ENCODE measurements around the gene NAV3.
"Not testable (repeated sequence)": the region's sequence is repeated elsewhere in the genome, so short reads cannot be mapped to it uniquely, and the experiment has no call there.

The NAV3 gene

GRCh38 chr12:78220811-78221210 lies 390.1 kb downstream of the NAV3 start:
- no peaks in the 10 kb centered on the region for H3K36me3 ChIP-seq (ENCODE audit: insufficient read depth, low read length)
- H3K4me1 ChIP-seq (ENCODE audit: insufficient read depth, low read length) = no peaks in the 10 kb centered on the region
- no peaks in the 10 kb centered on the region for H3K9me3 ChIP-seq (ENCODE audit: low read length)
- H3K27me3 ChIP-seq (ENCODE audit: insufficient read depth, low read length) = no peaks in the 10 kb centered on the region
- no peak overlapping the region for H2AFZ ChIP-seq (ENCODE audit: low read depth, low read length)
- H3K4me3 ChIP-seq (ENCODE audit: low read length) = no peak overlapping the region

- Histone ChIP-seq H3K9me3 (ENCODE audit: low read length) (no peaks in the 10 kb centered on the region), H3K36me3 (ENCODE audit: insufficient read depth, low read length) (no peaks in the 10 kb centered on the region), H3K27me3 (ENCODE audit: insufficient read depth, low read length) (no peaks in the 10 kb centered on the region), H3K4me1 (ENCODE audit: insufficient read depth, low read length) (no peaks in the 10 kb centered on the region), H3K4me3 (ENCODE audit: low read length) (no peak overlapping the region), H2AFZ (ENCODE audit: low read depth, low read length) (no peak overlapping the region)
Observed at GRCh38 chr12:78224154-78224553, 393.5 kb downstream of the NAV3 start.

DNA sequence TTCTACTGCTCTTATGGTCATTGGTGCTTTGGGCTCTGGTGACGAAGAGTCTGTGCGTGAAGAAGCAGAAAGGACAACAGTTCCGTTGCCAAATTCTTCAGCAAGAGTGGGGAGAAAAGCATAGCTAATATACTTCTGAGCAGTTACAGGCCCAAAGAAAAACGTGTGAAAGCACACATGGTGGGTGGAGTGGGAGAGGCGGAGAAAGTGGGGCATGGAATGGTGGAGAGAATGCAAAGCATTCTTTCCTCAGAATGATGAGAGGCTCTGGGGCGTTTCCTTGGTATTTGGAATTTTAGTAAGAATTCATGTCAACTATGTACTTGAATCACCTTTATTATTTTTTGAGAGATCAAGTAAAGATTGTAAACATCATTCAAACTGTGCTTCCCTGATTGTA lies 396.1 kb downstream of the NAV3 start:
- Histone ChIP-seq H3K27me3 (ENCODE audit: insufficient read depth, low read length) (no peaks in the 10 kb centered on the region), H3K4me1 (ENCODE audit: insufficient read depth, low read length) (no peaks in the 10 kb centered on the region), H3K9me3 (ENCODE audit: low read length) (no peaks in the 10 kb centered on the region), H2AFZ (ENCODE audit: low read depth, low read length) (no peak overlapping the region), H3K36me3 (ENCODE audit: insufficient read depth, low read length) (no peaks in the 10 kb centered on the region), H3K4me3 (ENCODE audit: low read length) (no peak overlapping the region)

DNA sequence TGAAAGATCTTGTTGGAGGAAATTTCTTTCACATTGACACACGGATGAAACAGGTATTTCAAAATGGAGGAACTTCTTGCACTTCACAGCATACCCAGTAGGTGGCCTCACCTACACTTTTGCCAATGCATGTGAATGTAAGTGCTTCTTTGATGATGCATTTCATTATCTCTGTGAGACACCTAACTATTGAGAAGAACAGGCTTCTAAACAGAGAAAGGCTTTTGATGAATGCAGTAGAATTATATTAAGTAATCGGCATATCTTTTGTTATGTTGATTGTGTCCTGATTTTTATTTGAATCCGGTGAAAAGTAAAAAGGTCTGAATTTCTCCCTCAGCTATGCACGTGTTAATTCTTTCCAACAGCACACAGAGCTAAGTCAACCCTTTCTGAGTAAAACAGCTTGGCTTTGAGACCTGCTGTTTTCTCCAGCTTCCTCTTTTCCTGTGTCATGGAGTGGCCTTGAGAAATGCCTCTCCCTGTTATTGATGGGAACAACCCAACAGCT lies 399.0 kb downstream of the NAV3 start:
- H3K4me3 ChIP-seq (ENCODE audit: low read length) = no peak overlapping the region
- peak overlapping the region; percentile 47 for H2AFZ ChIP-seq (ENCODE audit: low read depth, low read length)
- no peaks in the 10 kb centered on the region for H3K36me3 ChIP-seq (ENCODE audit: insufficient read depth, low read length)
- no peaks in the 10 kb centered on the region for H3K27me3 ChIP-seq (ENCODE audit: insufficient read depth, low read length)
- no peaks in the 10 kb centered on the region for H3K4me1 ChIP-seq (ENCODE audit: insufficient read depth, low read length)
- no peaks in the 10 kb centered on the region for H3K9me3 ChIP-seq (ENCODE audit: low read length)

DNA sequence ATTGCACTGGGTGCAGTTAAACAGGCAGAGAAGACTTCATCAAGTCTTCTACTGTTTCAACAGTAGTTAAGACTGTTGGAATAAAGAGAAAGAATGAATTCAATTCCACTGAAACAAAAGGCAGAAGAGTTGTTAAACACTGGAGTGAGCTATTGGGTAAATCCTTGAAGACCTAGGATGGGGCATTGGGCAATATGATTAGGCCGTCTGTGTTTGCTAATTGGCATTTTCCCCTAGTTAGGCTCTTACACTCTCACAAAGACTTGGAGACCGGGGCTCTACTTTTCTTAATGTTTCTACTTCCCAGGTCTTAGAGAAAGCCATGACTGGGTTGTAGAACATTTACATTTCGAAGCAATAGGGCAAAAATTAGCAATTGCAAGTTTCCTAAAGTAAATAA lies 402.1 kb downstream of the NAV3 start:
- no peaks in the 10 kb centered on the region for H3K4me1 ChIP-seq (ENCODE audit: insufficient read depth, low read length)
- no peak overlapping the region for H2AFZ ChIP-seq (ENCODE audit: low read depth, low read length)
- no peaks in the 10 kb centered on the region for H3K36me3 ChIP-seq (ENCODE audit: insufficient read depth, low read length)
- H3K9me3 ChIP-seq (ENCODE audit: low read length) = no peaks in the 10 kb centered on the region
- H3K27me3 ChIP-seq (ENCODE audit: insufficient read depth, low read length) = no peaks in the 10 kb centered on the region
- H3K4me3 ChIP-seq (ENCODE audit: low read length) = no peak overlapping the region

GRCh38 chr12:78236264-78236663 lies 405.6 kb downstream of the NAV3 start:
- Histone ChIP-seq H3K36me3 (ENCODE audit: insufficient read depth, low read length) (no peaks in the 10 kb centered on the region), H3K4me3 (ENCODE audit: low read length) (no peak overlapping the region), H3K4me1 (ENCODE audit: insufficient read depth, low read length) (peaks cover 4% of the 10 kb centered on the region), H2AFZ (ENCODE audit: low read depth, low read length) (no peak overlapping the region), H3K27me3 (ENCODE audit: insufficient read depth, low read length) (no peaks in the 10 kb centered on the region), H3K9me3 (ENCODE audit: low read length) (no peaks in the 10 kb centered on the region)

DNA sequence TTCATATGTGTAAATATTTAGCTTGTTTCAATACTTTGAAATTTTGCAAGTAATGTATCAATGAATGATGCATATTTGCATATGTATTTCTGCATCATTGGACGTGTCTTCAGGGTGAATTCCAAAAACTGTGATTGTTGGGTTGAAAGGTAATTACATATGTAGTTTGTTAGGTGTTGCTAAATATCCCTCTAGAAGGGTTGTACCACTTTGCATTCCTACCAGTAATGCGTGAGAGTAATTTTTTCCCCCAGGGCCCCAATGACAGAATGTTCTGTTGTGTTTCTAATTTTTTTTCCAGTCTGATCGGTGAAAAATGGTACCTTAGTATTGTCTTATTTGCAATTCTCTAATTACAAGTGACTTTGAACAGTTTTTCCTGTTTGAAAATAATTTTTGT lies 408.9 kb downstream of the NAV3 start:
- no peaks in the 10 kb centered on the region for H3K9me3 ChIP-seq (ENCODE audit: low read length)
- no peak overlapping the region for H2AFZ ChIP-seq (ENCODE audit: low read depth, low read length)
- H3K4me3 ChIP-seq (ENCODE audit: low read length) = no peak overlapping the region
- H3K4me1 ChIP-seq (ENCODE audit: insufficient read depth, low read length) = peaks cover 4% of the 10 kb centered on the region
- H3K27me3 ChIP-seq (ENCODE audit: insufficient read depth, low read length) = no peaks in the 10 kb centered on the region
- H3K36me3 ChIP-seq (ENCODE audit: insufficient read depth, low read length) = no peaks in the 10 kb centered on the region

DNA sequence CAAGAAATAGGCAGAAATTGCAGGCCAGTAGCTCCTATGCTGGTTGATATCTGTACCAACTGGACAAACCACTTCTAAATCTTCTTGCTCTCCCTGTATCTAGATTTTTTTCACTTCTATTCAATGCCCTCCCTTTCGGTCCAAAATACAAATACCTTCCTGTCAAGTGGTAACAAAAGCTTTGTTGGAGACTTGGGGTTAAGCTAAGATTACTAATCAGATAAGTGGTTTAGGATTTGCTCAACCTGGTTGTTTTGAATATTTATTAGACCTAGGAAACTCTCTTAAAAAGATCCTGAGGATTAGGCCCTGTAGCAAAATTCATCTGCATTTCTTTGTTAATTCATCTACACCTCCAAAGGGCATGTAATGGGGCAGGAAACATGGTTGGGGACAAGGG lies 410.1 kb downstream of the NAV3 start:
- Histone ChIP-seq H3K36me3 (ENCODE audit: insufficient read depth, low read length) (no peaks in the 10 kb centered on the region), H3K9me3 (ENCODE audit: low read length) (no peaks in the 10 kb centered on the region), H3K4me1 (ENCODE audit: insufficient read depth, low read length) (peaks cover 7% of the 10 kb centered on the region), H2AFZ (ENCODE audit: low read depth, low read length) (peak overlapping the region; percentile 58), H3K27me3 (ENCODE audit: insufficient read depth, low read length) (no peaks in the 10 kb centered on the region), H3K4me3 (ENCODE audit: low read length) (no peak overlapping the region)

DNA sequence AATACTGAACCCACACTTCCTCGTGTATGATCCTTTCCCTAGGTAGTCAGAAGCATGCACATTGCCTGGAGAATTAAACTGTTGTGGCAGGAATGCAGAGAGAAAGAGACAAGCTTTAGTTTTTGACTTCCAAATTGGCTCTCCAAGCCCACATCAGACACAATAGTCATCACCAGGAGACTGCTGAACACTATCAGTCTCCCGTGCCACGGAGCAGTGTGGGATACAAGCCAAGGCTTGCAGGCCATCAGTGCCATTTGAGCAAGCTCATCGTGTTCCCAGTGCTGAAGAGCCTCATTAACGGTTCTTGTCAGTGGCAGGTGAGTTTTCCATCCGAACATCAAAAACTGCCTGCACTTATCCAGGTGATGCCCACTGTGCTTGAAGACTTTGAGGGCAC lies 410.8 kb downstream of the NAV3 start:
- H3K4me3 ChIP-seq (ENCODE audit: low read length) = no peak overlapping the region
- H3K4me1 ChIP-seq (ENCODE audit: insufficient read depth, low read length) = peaks cover 7% of the 10 kb centered on the region
- H3K9me3 ChIP-seq (ENCODE audit: low read length) = no peaks in the 10 kb centered on the region
- H3K27me3 ChIP-seq (ENCODE audit: insufficient read depth, low read length) = no peaks in the 10 kb centered on the region
- no peak overlapping the region for H2AFZ ChIP-seq (ENCODE audit: low read depth, low read length)
- no peaks in the 10 kb centered on the region for H3K36me3 ChIP-seq (ENCODE audit: insufficient read depth, low read length)

DNA sequence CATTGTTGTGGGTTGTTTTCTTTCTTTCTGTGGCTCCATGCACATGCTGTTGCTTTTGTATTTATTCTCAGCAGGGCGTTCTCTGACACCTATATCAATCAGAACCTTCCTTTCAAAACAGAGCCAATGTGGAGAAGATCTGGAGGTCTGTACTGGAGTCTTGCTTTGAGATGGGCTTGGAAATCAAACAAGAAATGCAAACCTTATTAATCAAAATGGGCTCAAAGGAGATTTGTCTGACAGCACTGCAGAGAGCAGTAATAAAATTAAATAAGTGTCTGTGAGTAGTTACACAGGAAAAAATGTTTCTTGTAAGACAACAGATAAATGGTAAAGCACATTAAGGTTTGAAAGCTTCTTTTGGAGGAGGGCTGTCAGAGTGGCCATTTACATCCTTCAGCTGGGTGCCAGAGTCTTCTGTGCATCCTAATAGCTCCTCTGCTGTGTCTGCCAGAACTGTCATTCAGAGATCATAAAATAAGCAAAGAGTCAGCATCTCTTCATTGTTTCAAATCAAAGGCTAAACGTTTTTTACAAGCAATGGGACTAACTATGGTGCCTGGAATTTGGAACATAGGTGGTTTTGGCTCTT lies 414.3 kb downstream of the NAV3 start:
- Histone ChIP-seq H3K4me1 (ENCODE audit: insufficient read depth, low read length) (peaks cover 7% of the 10 kb centered on the region), H3K4me3 (ENCODE audit: low read length) (no peak overlapping the region), H2AFZ (ENCODE audit: low read depth, low read length) (peak overlapping the region; percentile 47), H3K27me3 (ENCODE audit: insufficient read depth, low read length) (no peaks in the 10 kb centered on the region), H3K9me3 (ENCODE audit: low read length) (no peaks in the 10 kb centered on the region), H3K36me3 (ENCODE audit: insufficient read depth, low read length) (no peaks in the 10 kb centered on the region)

GRCh38 chr12:78248321-78248720 lies 417.6 kb downstream of the NAV3 start:
- Histone ChIP-seq H3K4me1 (ENCODE audit: insufficient read depth, low read length) (peaks cover 3% of the 10 kb centered on the region), H3K4me3 (ENCODE audit: low read length) (no peak overlapping the region), H2AFZ (ENCODE audit: low read depth, low read length) (no peak overlapping the region), H3K27me3 (ENCODE audit: insufficient read depth, low read length) (no peaks in the 10 kb centered on the region), H3K9me3 (ENCODE audit: low read length) (no peaks in the 10 kb centered on the region), H3K36me3 (ENCODE audit: insufficient read depth, low read length) (no peaks in the 10 kb centered on the region)

GRCh38 chr12:78249578-78249977 lies 418.9 kb downstream of the NAV3 start:
- Histone ChIP-seq H3K9me3 (ENCODE audit: low read length) (no peaks in the 10 kb centered on the region), H3K36me3 (ENCODE audit: insufficient read depth, low read length) (no peaks in the 10 kb centered on the region), H2AFZ (ENCODE audit: low read depth, low read length) (no peak overlapping the region), H3K27me3 (ENCODE audit: insufficient read depth, low read length) (no peaks in the 10 kb centered on the region), H3K4me1 (ENCODE audit: insufficient read depth, low read length) (peaks cover 3% of the 10 kb centered on the region), H3K4me3 (ENCODE audit: low read length) (no peak overlapping the region)

GRCh38 chr12:78257662-78258061 lies 427.0 kb downstream of the NAV3 start:
- not testable (repeated sequence) for H3K4me3 ChIP-seq (ENCODE audit: low read length); H3K4me1 ChIP-seq (ENCODE audit: insufficient read depth, low read length); H2AFZ ChIP-seq (ENCODE audit: low read depth, low read length); H3K27me3 ChIP-seq (ENCODE audit: insufficient read depth, low read length); H3K9me3 ChIP-seq (ENCODE audit: low read length); H3K36me3 ChIP-seq (ENCODE audit: insufficient read depth, low read length)

DNA sequence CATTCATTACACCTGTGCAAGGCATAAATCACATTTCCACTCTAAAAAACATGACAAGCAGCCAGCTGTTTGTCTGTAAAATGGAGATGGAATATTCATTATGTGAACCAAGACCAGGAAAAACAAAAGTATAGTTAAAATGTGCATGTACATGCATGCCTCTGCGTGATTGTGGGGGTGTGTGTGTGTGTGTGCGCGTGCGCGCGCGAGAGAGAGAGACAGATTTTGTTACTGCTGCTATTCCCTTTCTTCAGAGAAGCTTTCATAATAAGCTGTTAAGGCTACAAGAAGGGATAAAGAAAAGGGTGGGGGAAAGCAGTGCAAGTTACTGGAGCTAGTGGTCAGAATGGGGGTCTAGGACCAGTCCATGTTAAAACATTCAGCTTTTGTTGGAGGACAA lies 430.3 kb downstream of the NAV3 start:
- Histone ChIP-seq H3K27me3 (ENCODE audit: insufficient read depth, low read length) (no peaks in the 10 kb centered on the region), H3K9me3 (ENCODE audit: low read length) (peaks cover 5% of the 10 kb centered on the region)

More for the DNA sequence above, 430.3 kb downstream of the NAV3 start:
- no peaks in the 10 kb centered on the region for H3K36me3 ChIP-seq (ENCODE audit: insufficient read depth, low read length)
- H3K4me3 ChIP-seq (ENCODE audit: low read length) = no peak overlapping the region
- H3K4me1 ChIP-seq (ENCODE audit: insufficient read depth, low read length) = no peaks in the 10 kb centered on the region
- no peak overlapping the region for H2AFZ ChIP-seq (ENCODE audit: low read depth, low read length)
